Thyroid gland (tissue), 4 donors: Measurements from ENCODE around the gene TMEM131L. TPM values are rescaled to one million over a fixed set of nuclear protein-coding genes. Genes with fewer than 3 reads are reported as not detected.

Experiments used
- DNase-seq, 2 donors: peaks; one replicate each; pipeline ENCODE4 v3.0.0-alpha.2; 2019
- H3K27ac ChIP-seq, 3 donors: fragments of 200-600 bp; sonication (generic); 1 replicate in 2 of 3; 2 replicates in 1 of 3; pipeline ENCODE4 v1.5.1; 2016 to 2019; ENCODE audit warnings: mild to moderate bottlenecking in 1 of 3, moderate library complexity in 1 of 3
- H3K27me3 ChIP-seq: fragments of 200-600 bp; sonication (generic); one replicate; pipeline ENCODE4 v1.5.1; 2019
- H3K36me3 ChIP-seq, 2 donors: fragments of 200-600 bp; sonication (generic); one replicate each; pipeline ENCODE4 v1.5.1; 2016 to 2019
- H3K4me1 ChIP-seq, 2 donors: fragments of 200-600 bp; sonication (generic); one replicate each; pipeline ENCODE4 v1.5.1; 2017 to 2019
- H3K4me3 ChIP-seq, 3 donors: fragments of 200-600 bp; sonication (generic); replicated peaks in 1 of 3; 1 replicate in 2 of 3; 2 replicates in 1 of 3; pipeline ENCODE4 v1.5.1; 2016; ENCODE audit warnings: mild to moderate bottlenecking in 1 of 3
- H3K9me3 ChIP-seq: fragments of 200-600 bp; sonication (generic); one replicate; pipeline ENCODE4 v1.5.1; 2017
- POLR2A ChIP-seq, 2 donors: fragments of 450-650 bp; IDR thresholded peaks; one replicate each; pipeline ENCODE4 v1.6.1; 2017; ENCODE audit warnings: antibody characterized with exemption in 2 of 2, mild to moderate bottlenecking in 2 of 2, moderate library complexity in 1 of 2
- WGBS, 2 donors: methylation state at CpG; one replicate each; pipeline ENCODE4 v1.1.5; 2017; 5-methylcytosine and 5-hydroxymethylcytosine counted together
- intact Hi-C: fragments of 100-400 bp; cut with DNase I; formaldehyde crosslinking; loops from one replicate; pipeline ENCODE4 v1.15.1; 2023
- total RNA-seq, 4 donors: library from RNA; depleted of rRNA; stranded (reverse); fragments of >200 nt; gene quantifications; one replicate each; pipeline ENCODE4 v1.2.3, GENCODE V29; 2016
- TF ChIP-seq, protein P1 (sequence below), 6 experiments: fragments of 200-600 bp in 3 of 6; fragments of 450-650 bp in 3 of 6; sonication (generic) in 3 of 6; IDR thresholded peaks; one replicate each; pipeline ENCODE4 v1.5.1; 2016 to 2019; ENCODE audit warnings: antibody characterized with exemption in 6 of 6, mild to moderate bottlenecking in 2 of 6, inconsistent platforms in 1 of 6, moderate library complexity in 1 of 6

Gene TMEM131L
- total RNA-seq, 4 donors from 2014 or later = 11.1 to 17.9 (median 16.4) TPM

DNA sequence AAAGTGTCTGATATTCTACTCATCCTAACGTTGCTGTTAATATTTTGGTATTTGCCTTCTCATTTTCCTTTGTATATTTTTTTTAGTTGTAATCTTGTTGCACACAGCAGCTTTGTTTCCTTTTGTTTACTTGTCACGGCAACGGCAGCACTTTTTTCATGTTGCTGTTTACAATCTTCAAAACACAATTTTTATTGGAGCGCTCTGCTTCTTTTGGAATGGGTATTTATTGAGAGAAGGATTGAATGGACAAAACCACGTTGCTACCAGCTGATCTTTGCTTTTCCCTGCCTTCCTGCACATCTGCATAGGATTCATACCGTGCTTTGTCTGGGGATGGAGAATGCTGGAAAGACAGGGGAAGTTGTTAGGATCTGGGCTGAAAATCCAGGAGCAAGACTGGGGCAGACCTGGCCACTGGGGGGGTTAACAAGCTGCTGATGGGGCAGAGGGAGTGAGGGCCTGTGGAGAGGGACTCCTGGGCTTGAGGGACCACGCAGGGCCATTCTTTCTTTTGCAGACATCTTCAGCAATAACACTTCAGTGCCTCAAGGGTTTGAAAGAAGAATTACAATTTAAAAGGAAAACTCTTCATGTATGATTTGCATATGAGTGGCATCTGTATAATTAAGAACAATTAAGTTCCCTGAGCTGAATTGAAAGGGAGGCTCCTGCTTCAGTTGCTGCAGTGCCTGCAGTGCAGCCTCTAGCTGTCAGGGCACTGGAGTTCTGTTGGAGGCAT is 69.8 kb downstream of the TMEM131L start:
- H3K27me3 ChIP-seq = no peaks in the 10 kb centered on the region
- TF ChIP-seq POLR2A (IDR thresholded peaks at IDR 0.05) = no peak
- TF ChIP-seq, protein P1, sequence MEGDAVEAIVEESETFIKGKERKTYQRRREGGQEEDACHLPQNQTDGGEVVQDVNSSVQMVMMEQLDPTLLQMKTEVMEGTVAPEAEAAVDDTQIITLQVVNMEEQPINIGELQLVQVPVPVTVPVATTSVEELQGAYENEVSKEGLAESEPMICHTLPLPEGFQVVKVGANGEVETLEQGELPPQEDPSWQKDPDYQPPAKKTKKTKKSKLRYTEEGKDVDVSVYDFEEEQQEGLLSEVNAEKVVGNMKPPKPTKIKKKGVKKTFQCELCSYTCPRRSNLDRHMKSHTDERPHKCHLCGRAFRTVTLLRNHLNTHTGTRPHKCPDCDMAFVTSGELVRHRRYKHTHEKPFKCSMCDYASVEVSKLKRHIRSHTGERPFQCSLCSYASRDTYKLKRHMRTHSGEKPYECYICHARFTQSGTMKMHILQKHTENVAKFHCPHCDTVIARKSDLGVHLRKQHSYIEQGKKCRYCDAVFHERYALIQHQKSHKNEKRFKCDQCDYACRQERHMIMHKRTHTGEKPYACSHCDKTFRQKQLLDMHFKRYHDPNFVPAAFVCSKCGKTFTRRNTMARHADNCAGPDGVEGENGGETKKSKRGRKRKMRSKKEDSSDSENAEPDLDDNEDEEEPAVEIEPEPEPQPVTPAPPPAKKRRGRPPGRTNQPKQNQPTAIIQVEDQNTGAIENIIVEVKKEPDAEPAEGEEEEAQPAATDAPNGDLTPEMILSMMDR (IDR thresholded peaks at IDR 0.05) = no peak
- H3K36me3 ChIP-seq = no peaks in the 10 kb centered on the region
- H3K9me3 ChIP-seq = no peaks in the 10 kb centered on the region
- peaks cover 3 to 34% of the 10 kb centered on the region in 2 donors for H3K4me1 ChIP-seq
- intact Hi-C loops = no loop called here
- no peak overlapping the region for H3K4me3 ChIP-seq
- H3K27ac ChIP-seq = no peak overlapping the region
- 67 to 72% methylated on average over 7 of the region's 7 CpGs for WGBS, 2 donors
- DNase-seq = no peak

DNA sequence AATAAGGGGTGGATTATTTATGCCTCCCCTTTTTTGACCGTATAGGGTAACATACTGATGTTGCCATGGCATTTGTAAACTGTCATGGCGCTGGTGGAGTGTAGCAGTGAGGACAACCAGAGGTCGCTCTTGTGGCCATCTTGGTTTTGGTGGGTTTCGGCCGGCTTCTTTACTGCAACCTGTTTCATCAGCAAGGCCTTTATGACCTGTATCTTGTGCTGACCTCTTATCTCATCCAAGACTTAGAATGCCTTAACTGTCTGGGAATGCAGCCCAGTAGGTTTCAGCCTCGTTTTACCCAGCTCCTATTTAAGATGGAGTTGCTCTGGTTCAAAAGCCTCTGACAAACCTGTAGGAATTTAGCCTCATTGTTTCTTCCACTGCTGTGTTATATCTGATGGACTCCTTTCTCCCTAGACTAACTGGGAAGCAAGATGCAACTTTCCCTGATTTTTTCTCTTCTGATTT is 71.4 kb downstream of the TMEM131L start:
- intact Hi-C loops = no loop called here
- no peak overlapping the region for H3K4me3 ChIP-seq
- H3K36me3 ChIP-seq = no peaks in the 10 kb centered on the region
- 89 to 90% methylated on average over 6 of the region's 6 CpGs for WGBS, 2 donors
- no peaks in the 10 kb centered on the region for H3K27me3 ChIP-seq
- H3K27ac ChIP-seq = no peak overlapping the region
- TF ChIP-seq, protein P1 (IDR thresholded peaks at IDR 0.05) = no peak
- no peak for TF ChIP-seq POLR2A (IDR thresholded peaks at IDR 0.05)
- no peaks in the 10 kb centered on the region for H3K9me3 ChIP-seq
- no peak for DNase-seq
- peaks cover 0 to 26% of the 10 kb centered on the region in 2 donors for H3K4me1 ChIP-seq

DNA sequence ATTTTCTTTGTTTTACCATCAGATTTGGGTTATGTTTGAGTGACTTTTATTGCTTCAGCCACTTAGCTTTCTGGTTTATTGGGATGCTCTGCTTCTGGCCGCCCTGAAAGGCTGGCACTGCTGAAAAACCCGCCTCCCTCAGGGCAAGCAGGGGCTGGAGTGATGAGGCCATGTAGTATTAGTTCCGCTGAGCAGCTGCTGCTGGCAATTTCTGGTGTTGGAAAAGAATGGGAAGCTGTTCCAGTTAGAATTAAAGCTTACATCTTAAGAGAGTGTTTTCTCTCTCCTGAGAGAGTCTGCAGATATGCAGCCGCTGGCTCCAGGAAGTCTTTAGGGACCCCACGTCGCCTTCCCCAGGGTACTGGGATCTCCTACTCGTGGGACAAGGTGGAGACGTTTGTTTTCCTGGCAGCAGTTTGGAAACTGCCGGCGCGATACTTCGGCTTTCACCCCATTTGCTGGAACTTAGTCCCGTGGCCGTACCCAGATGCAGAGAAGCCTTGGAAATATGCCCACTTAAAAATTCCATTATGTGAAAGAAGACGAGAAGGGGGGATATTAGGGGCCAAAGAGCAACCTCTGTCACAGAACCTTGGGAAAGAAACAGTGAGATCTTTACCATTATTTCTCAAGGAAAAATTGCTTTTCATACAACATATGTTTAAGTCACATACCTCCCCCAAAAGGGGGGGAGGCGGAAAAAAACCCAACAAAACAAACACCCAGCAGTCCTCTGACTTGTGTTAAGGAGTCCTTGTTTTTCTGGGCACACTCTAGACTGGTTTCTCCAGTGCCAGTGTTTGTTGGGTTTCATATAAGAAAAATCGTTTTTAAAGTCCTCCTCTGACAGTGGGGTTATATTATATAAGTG is 72.6 kb downstream of the TMEM131L start:
- H3K36me3 ChIP-seq = no peaks in the 10 kb centered on the region
- no peak for TF ChIP-seq POLR2A (IDR thresholded peaks at IDR 0.05)
- TF ChIP-seq, protein P1 (IDR thresholded peaks at IDR 0.05) = no peak
- intact Hi-C loops = no loop called here
- H3K9me3 ChIP-seq = no peaks in the 10 kb centered on the region
- peaks cover 0 to 26% of the 10 kb centered on the region in 2 donors for H3K4me1 ChIP-seq
- peak overlapping the region in 1 of 3 donors; percentile 16 for H3K4me3 ChIP-seq
- 10 to 27% methylated on average over 17 of the region's 17 CpGs for WGBS, 2 donors
- H3K27me3 ChIP-seq = no peaks in the 10 kb centered on the region
- DNase-seq = peak; percentile 50 to 51
- H3K27ac ChIP-seq = peak overlapping the region in 2 of 3 donors; percentile 48 to 57

DNA sequence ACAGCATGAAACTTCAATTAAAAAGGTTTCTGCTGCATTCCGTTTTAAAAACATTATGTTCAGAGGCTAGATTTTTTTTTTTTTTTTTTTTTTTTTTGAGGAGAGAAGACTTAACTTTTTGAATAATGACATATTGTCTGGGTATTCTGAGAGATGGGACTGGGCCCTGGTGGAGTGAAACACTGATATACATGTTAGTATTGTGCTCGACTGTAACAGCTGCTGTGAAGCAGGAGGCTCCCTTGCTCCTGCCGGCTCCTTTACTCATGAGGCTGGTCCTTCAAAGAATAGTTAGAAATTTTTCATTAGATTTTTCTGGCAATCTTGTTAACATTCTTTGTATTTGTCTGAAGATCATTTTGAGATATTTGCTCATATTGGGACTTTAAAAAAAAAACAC is 73.3 kb downstream of the TMEM131L start:
- intact Hi-C loops = no loop called here
- Histone ChIP-seq H3K9me3 (no peaks in the 10 kb centered on the region), H3K27me3 (no peaks in the 10 kb centered on the region), H3K4me3 (no peak overlapping the region), H3K27ac (peak overlapping the region in 1 of 3 donors; percentile 57), H3K4me1 (peaks cover 0 to 26% of the 10 kb centered on the region in 2 donors), H3K36me3 (no peaks in the 10 kb centered on the region)
- 45 to 51% methylated on average over 3 of the region's 3 CpGs for WGBS, 2 donors
- no peak for DNase-seq
- no peak for TF ChIP-seq POLR2A (IDR thresholded peaks at IDR 0.05)
- TF ChIP-seq, protein P1 (IDR thresholded peaks at IDR 0.05) = no peak
